ENCODE measurements around the gene P2RY12.

P2RY12 gene

GRCh38 chr3:151330899-151331298 is 53.7 kb downstream of the P2RY12 start:
- DNase-seq, result no peak

- no peak for DNase-seq
Observed at GRCh38 chr3:151330379-151330778, 54.2 kb downstream of the P2RY12 start.

- DNase-seq, result no peak
Observed at GRCh38 chr3:151329363-151329762, 55.2 kb downstream of the P2RY12 start, which contains the start of gene P2RY13. Gene P2RY13, minus strand, starts transcription at chr3:151329549. Its CDS starts 21 bp downstream, at chr3:151329528.

DNA sequence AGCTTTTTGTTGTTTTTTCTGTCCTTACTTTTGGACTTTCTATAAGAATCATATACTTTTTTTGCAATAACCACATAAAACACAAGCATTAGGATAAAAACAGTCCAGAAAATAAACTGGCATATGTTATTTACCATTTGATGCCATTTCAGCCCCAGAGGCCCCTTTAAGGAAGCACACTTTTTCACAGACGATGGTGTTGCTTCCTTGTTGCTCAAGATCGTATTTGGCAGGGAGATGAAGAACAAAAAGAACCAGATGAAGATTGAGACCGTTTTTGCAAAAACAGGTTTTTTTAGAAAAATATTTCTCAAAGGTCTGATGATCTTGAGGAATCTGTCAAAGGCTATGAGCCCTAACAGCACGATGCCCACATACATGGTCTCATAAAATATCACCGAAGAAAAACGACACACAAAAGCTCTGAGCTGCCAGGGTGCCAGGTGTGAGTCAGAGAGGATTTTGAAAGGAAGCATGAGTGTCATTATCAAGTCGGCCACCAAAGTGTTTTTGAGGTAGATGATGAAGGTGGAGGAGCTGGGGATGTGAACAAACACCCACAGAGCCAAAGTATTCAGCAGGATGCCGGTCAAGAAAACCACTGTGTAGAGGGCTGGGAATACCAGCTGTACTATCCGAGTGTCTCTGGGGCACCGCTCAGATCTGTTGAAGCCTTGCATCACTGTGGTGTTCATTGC is 56.1 kb downstream of the P2RY12 start:
- DNase-seq, result no peak

DNA sequence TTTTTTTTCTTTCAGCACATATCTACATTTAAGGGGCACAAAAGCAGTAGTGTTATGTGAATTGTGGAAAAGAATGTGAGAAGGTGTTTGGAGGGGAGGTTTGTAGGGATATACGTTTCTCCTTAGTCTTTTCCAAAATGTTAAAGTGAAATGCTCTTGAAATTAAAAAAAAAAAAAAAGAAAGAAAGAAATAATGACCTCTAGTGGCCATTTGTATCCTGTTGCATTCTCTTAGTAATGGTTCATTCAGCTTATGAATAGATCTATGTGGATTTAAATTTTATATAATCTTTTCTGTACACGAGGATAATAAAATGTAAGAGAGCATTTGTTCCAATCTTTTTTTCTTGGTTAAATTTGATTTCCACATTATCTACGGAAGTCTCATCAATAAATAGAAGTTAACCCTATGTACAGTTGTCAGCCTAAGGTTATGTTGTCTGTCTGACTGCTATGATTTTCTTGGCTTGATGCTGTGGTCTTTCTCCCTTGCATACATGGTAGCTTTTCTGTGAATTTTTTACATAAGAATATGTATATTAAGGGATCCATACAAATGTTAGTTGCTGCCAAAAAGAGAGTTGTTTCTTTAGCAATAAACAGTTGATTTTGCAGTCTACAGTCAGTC is 56.9 kb downstream of the P2RY12 start:
- DNase-seq, result no peak

DNA sequence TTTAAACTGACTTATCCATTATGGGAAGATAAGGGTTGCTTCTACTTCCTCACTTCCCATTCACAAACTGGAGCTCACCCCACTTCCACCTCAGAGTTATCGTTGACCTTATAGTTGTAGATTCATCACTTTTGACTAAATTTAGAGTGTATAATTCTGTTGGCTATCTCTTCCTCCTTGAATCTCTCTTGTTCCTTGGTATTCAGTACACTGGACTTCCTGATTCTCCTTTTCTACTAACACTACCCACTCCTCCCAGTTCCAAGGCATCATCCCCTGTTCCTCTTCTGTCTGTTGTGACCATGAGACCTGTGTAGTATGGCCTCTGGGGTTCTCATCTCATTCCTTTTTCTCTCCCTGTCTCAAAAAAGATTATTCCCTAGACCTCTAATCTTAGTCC is 62.0 kb downstream of the P2RY12 start:
- no peak for DNase-seq

DNA sequence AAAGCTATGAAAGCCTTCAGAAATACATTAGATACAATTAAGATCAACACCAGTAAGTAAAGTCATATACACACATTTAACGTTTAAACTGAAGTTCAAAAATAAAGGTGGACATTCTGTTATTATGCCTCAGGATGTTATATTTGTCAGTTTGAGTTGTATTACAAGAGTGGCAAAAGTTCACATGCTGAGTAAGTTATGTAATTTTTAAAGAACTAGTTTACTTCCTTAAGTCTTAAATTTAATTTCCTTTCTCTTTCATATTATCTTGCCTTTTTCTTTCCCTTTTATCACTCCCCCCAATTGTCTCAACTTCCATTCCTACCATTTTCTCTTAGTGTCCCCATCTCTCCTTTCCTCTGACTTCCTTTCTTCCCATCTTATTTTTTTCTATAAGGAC is 63.0 kb downstream of the P2RY12 start:
- DNase-seq, result no peak

DNA sequence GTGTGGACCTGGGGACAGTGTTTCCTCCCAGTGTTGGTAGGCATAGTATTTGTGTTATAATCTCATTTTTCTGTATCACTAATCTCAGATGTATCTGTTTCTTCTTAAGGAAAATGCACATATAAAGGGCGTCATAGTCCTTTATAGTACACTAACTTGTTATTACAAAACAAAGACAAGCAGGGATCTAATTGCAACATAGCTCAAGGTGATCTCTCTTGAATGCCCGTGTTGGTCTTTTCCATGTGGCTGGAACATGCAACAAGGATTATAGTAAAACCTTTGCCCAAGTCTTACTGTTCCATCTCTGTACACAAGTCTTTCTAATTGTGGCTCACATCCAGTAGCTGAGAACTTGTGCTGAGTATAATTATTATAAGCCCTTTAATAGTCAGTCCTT is 64.4 kb downstream of the P2RY12 start:
- DNase-seq, result no peak

- no peak for DNase-seq
Observed at GRCh38 chr3:151319628-151320027, 64.9 kb downstream of the P2RY12 start.

- DNase-seq, result no peak
Observed at GRCh38 chr3:151318991-151319390, 65.6 kb downstream of the P2RY12 start.

- no peak for DNase-seq
Observed at GRCh38 chr3:151318313-151318712, 66.2 kb downstream of the P2RY12 start.

DNA sequence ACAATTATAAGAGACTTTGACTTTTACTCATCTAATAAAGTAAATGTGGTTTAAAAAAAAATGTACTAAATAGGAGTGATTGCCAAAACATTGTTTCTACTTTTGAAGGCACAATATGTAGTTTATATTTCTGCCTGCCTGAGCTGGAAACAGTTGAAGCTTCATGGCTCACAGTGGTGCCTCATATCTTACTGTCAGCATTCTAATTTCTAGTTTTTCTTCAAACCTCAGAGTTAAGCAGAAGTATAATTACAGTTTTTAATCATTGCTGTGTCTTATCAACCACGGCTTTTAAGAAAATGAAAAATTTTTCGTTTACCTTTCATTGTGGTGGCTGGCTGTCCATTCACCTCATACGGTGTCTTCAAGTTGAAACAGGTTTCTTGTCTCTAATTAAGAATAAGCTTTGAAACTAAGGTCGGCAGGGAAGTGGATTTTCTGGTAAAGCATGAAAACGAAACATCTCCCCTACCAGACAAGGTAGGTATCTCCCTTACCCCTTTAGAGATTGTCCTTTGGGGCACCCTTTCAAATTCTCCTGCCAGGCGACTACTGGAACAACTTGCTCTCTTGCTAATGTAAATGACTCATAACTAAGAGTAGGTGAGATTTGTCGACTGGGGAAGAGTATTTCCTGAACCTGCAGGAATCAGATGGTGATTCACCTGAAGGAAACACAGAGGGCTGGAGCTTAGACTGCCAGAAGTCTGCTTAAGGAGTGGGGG is 68.1 kb downstream of the P2RY12 start, which contains the start of gene GPR87:
GPR87 (minus strand) TSS at position 554 of the 725 bp plus-strand sequence. CDS start 16,720 bp downstream, outside the sequence.
- DNase-seq, result no peak

GRCh38 chr3:151315846-151316245 is 68.7 kb downstream of the P2RY12 start:
- no peak for DNase-seq

- DNase-seq, result no peak
Observed at GRCh38 chr3:151315136-151315535, 69.4 kb downstream of the P2RY12 start.

- DNase-seq, result no peak
Observed at GRCh38 chr3:151314593-151314992, 70.0 kb downstream of the P2RY12 start.

DNA sequence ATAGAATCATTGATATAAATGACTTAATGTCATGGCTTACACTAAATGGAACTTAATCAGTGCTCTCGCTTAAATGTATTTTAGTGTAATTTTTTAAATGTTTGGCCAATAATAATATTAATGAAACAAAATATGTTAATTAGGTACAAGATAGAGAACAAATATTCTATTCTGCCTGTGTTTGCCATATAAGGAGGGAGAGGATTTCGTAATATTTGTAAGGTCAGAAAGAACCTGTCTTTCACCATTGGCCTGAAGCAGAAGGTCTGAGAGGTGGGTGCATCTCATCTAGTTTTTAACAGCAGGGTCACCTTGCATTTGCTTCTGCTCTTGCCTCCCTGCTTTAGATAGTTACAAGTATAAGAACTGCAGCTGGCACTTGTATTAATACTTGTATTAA is 70.4 kb downstream of the P2RY12 start:
- DNase-seq, result no peak

DNA sequence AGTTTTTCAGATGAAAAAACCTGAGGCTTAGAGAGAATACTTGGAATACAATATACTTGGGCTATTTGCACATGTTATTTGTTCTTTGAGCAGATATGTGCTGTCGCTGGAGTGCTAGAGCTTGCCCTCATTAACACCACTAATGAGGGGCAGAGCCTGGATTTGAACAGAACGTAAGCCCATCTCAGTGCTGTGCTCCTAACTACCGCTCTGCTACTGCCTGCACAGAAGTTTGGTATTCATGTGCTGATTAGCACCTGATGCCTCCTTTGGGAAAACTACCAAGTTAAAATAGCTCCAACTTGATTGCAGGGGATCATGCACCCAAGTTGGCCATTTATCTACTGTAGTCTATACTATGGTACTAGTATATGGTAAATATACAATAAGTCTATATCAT is 71.6 kb downstream of the P2RY12 start:
- DNase-seq, result no peak

- no peak for DNase-seq
Observed at GRCh38 chr3:151309566-151309965, 75.0 kb downstream of the P2RY12 start.

- DNase-seq, result no peak
Observed at GRCh38 chr3:151307583-151308488, 76.7 kb downstream of the P2RY12 start.

DNA sequence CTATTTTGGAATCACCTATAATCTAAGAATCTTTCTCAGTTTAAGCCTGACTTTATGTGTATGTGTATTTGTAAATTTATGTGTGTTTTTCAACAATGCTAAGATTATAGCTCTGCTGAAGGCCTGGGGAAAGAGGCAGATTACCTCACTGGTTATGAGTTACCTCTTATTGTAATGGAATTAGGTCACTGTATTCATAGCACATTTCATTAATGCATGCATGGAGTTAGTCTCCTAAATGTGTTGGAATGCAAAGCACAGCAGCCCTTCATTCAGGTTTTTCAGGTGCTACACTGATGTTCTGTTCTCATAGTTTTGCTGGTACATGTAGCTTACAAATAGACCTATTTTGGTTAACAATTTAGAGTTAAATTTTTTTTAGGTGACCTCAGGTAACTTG is 77.4 kb downstream of the P2RY12 start:
- no peak for DNase-seq

DNA sequence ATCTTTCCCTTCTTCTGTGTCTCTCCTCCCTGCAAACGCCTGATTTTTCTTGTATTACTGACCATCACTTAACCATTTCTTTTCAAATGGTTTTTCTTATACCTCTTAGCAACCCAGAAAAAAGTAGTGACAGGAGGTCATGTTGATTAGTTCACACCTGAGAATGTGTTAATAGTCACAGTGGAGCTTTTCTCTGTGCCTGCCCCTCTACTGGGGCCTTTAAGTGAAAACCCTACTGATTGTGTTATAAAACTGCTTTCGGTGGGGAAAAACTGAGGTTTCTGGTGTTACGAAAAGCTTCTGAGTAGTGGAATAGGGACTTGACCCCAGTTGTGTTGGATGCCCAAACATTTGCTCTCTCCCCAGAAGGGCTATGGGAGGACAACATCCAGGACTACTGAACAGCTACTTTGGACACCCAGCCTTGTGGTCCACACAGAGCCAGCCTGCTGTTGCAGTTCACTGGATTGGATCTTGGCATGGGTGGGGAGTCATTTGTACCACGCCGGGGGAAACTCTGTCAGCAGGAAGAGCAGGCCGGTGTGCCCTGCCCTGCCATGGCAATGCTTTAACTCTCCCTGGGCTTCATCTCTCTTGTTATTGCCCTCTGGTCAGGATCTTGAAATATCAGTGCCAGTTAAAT is 78.3 kb downstream of the P2RY12 start:
- DNase-seq, result no peak

GRCh38 chr3:151305775-151306151 is 78.8 kb downstream of the P2RY12 start:
- no peak for DNase-seq
